NCI-H1417 (cell line): ENCODE measurements around the gene MMP3.

Experiments used
- DNase-seq, 3 experiments: peaks; one replicate each; lab custom pipeline; 2025; lab: John Stamatoyannopoulos, UW

Gene MMP3

GRCh38 chr11:102843489-102843888, at the start of gene MMP3:
Gene MMP3 (minus strand): TSS chr11:102843609. CDS start chr11:102843546, 63 bp downstream.
- DNase-seq: no peak

GRCh38 chr11:102891736-102892135, 48.3 kb upstream of the MMP3 start:
- DNase-seq: no peak

GRCh38 chr11:102886999-102887398, 43.6 kb upstream of the MMP3 start:
- no peak for DNase-seq

- no peak for DNase-seq
Measured at GRCh38 chr11:102883141-102883540, 39.7 kb upstream of the MMP3 start.

- DNase-seq: no peak
Measured at GRCh38 chr11:102882389-102883024, 39.1 kb upstream of the MMP3 start.

- DNase-seq: no peak
Measured at GRCh38 chr11:102879801-102880200, 36.4 kb upstream of the MMP3 start.

GRCh38 chr11:102878595-102878994, 35.2 kb upstream of the MMP3 start:
- DNase-seq: no peak

GRCh38 chr11:102874852-102875251, 31.4 kb upstream of the MMP3 start, which contains the start of gene MMP12:
Gene MMP12 (minus strand): TSS chr11:102874982. CDS start chr11:102874937, 45 bp downstream.
- no peak for DNase-seq

GRCh38 chr11:102869354-102869964, 26.1 kb upstream of the MMP3 start:
- peak in 1 of 3 experiments; percentile 24 for DNase-seq

- no peak for DNase-seq
Measured at GRCh38 chr11:102868339-102868738, 24.9 kb upstream of the MMP3 start.

- DNase-seq: no peak
Measured at GRCh38 chr11:102864724-102865123, 21.3 kb upstream of the MMP3 start.

GRCh38 chr11:102853956-102854355, 10.5 kb upstream of the MMP3 start:
- no peak for DNase-seq

GRCh38 chr11:102853055-102853454, 9.6 kb upstream of the MMP3 start:
- DNase-seq: no peak

- DNase-seq: no peak
Measured at GRCh38 chr11:102850973-102851745, 7.8 kb upstream of the MMP3 start.

GRCh38 chr11:102849311-102849710, 5.9 kb upstream of the MMP3 start:
- DNase-seq: no peak

- DNase-seq: peak in 1 of 3 experiments; percentile 31
Measured at GRCh38 chr11:102846292-102846691, 2.9 kb upstream of the MMP3 start.

GRCh38 chr11:102842930-102843329, 479 bp downstream of the MMP3 start:
- DNase-seq: no peak

- peak; percentile 14 to 91 (median 71) for DNase-seq
Measured at GRCh38 chr11:102840018-102840417, 3.4 kb downstream of the MMP3 start.

GRCh38 chr11:102837646-102838045, 5.8 kb downstream of the MMP3 start:
- DNase-seq: no peak

GRCh38 chr11:102837156-102837555, 6.3 kb downstream of the MMP3 start:
- DNase-seq: no peak

- peak in 2 of 3 experiments; percentile 43 to 60 for DNase-seq
Measured at GRCh38 chr11:102836290-102836875, 7.0 kb downstream of the MMP3 start.

GRCh38 chr11:102833731-102834130, 9.7 kb downstream of the MMP3 start:
- DNase-seq: no peak

- no peak for DNase-seq
Measured at GRCh38 chr11:102832612-102833011, 10.8 kb downstream of the MMP3 start.
